RWPE2 (cell line): Measurements from ENCODE around the gene CLEC4D.

Source experiments
- ATAC-seq: fragments of 200-7000 bp; cut with Tn5 transposase; 3 replicates; pipeline ENCODE4 v1.9.1; 2021; ENCODE audit warnings: low read depth
- DNase-seq: peaks from one replicate; pipeline ENCODE4 v3.0.0-alpha.2; 2020; ENCODE audit warnings: low spot score
- H3K27ac ChIP-seq: fragments of 450-650 bp; 2 replicates; pipeline ENCODE4 v1.5.1; 2017; ENCODE audit warnings: mild to moderate bottlenecking; ENCODE audit not compliant: poor library complexity, severe bottlenecking
- H3K27me3 ChIP-seq: fragments of 250-450 bp; sonication (Bioruptor Pico); 2 replicates; pipeline ENCODE4 v1.5.1; 2021; ENCODE audit warnings: mild to moderate bottlenecking, moderate library complexity; ENCODE audit not compliant: insufficient read depth, poor library complexity, severe bottlenecking
- H3K36me3 ChIP-seq: fragments of 250-450 bp; sonication (Bioruptor Pico); 2 replicates; pipeline ENCODE4 v1.5.1; 2020; ENCODE audit warnings: low read depth, mild to moderate bottlenecking, moderate library complexity
- H3K4me1 ChIP-seq: fragments of 250-450 bp; sonication (Bioruptor Pico); 2 replicates; pipeline ENCODE4 v1.5.1; 2021; ENCODE audit warnings: mild to moderate bottlenecking, moderate library complexity; ENCODE audit not compliant: insufficient read depth, poor library complexity, severe bottlenecking
- H3K4me3 ChIP-seq: fragments of 250-450 bp; sonication (Bioruptor Pico); 2 replicates; pipeline ENCODE4 v1.5.1; 2021; ENCODE audit warnings: mild to moderate bottlenecking, moderate library complexity; ENCODE audit not compliant: severe bottlenecking
- H3K9me3 ChIP-seq: fragments of 250-450 bp; sonication (Bioruptor Pico); 2 replicates; pipeline ENCODE4 v1.5.1; 2021; ENCODE audit warnings: mild to moderate bottlenecking, moderate library complexity; ENCODE audit not compliant: severe bottlenecking
- CTCF ChIP-seq: fragments of 450-650 bp; IDR thresholded peaks from one replicate; pipeline ENCODE4 v1.5.1; 2017; ENCODE audit warnings: mild to moderate bottlenecking, moderate library complexity; ENCODE audit not compliant: poor library complexity, severe bottlenecking

The CLEC4D gene

DNA sequence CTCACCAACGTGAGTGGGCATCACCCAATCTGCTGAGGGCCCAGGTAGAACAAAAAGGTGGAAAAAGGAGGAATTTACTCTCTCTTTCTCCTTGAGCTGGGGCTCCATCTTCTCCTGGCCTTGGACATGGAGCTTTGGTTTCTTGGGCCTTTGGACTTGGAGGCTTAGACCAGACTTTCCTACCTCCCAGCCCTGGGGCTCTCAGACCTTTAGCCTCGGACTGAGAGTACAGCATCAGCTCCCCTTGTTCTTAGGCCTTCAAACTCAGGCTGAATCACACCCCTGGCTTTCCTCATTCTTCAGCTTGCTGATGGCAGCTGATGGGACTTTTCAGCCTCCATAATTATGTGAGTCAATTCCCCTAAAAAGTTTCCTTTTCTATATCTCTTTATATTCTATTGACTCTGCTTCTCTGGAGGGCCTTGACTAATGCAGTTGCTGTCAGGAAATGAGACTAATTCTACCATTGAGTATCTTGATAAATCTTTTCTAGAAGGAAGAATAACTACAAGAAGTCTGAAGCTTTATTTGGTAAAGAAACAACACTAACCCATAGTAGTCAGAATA lies 43.3 kb downstream of the CLEC4D start:
- H3K36me3 ChIP-seq, result no peaks in the 10 kb centered on the region
- no peaks in the 10 kb centered on the region for H3K4me1 ChIP-seq
- no peaks in the 10 kb centered on the region for H3K27me3 ChIP-seq
- H3K4me3 ChIP-seq, result no peak overlapping the region
- no peak overlapping the region for H3K27ac ChIP-seq
- H3K9me3 ChIP-seq, result no peaks in the 10 kb centered on the region
- ATAC-seq (no peak), DNase-seq (no peak)
- TF ChIP-seq CTCF, result no peak

DNA sequence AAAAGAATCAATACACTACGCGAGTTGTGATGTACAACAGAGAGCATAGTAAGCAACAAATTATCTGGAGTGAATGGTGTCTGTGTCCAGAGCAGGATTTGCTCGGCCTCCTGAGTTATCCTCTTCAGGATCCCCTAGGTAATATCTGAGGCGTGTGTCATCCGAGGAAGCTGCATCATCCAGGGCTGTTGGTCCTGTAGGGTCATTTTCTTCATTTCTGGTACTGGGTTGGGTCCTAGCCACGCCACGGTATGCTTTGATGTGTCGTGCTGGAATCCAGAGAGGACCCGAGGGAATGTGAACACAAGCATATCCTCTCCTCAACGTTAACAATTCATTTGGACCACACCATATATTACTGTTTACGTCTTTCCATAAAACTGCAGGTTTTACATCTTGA lies 46.4 kb downstream of the CLEC4D start:
- Histone ChIP-seq H3K27me3 (no peaks in the 10 kb centered on the region), H3K36me3 (no peaks in the 10 kb centered on the region), H3K4me3 (no peak overlapping the region), H3K9me3 (no peaks in the 10 kb centered on the region), H3K4me1 (no peaks in the 10 kb centered on the region), H3K27ac (no peak overlapping the region)
- no peak for TF ChIP-seq CTCF
- no peak for ATAC-seq
- no peak for DNase-seq

DNA sequence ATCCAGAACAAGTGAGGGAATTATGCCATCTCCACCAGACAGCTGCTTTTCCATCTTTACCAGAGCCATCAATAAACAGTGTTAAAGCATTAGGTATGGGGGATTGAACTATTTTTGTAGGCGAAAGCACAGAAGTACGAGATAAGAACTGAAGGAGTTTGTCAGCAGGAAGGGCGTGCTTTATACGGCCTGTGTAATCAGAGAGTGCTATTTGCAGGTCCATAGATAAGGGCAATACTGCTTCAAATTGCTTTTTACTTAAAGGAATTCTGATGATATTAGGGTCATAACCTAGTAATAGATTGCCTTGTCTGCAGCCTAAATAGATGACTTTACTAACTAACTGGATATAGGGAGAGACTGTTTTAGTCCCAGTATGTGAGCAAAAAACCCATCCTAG lies 47.7 kb downstream of the CLEC4D start:
- no peak overlapping the region for H3K4me3 ChIP-seq
- no peak overlapping the region for H3K27ac ChIP-seq
- H3K27me3 ChIP-seq, result no peaks in the 10 kb centered on the region
- no peaks in the 10 kb centered on the region for H3K9me3 ChIP-seq
- DNase-seq, result no peak
- no peak for TF ChIP-seq CTCF
- ATAC-seq, result no peak
- no peaks in the 10 kb centered on the region for H3K4me1 ChIP-seq
- H3K36me3 ChIP-seq, result no peaks in the 10 kb centered on the region

DNA sequence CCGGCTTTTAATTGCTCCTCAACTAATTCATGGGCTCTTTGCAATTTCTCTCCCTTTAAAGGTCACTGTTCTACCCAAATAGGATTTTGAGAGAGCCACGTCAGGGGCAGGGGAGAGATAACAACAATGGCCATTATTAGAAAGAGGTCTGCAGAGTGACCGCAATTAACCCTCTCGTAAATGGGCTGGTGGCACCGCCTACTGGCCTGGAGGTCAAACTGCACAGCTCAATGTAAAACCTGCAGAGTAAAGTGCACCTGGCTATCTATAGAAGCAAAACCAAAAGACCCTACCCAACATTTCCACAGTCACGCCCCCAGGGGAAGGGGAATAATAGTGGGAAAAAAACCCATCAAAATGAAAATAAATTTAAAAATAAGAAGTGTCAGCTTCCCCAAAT lies 49.0 kb downstream of the CLEC4D start:
- H3K4me3 ChIP-seq, result no peak overlapping the region
- no peaks in the 10 kb centered on the region for H3K4me1 ChIP-seq
- ATAC-seq (no peak), DNase-seq (no peak)
- H3K9me3 ChIP-seq, result no peaks in the 10 kb centered on the region
- H3K27ac ChIP-seq, result no peak overlapping the region
- H3K27me3 ChIP-seq, result no peaks in the 10 kb centered on the region
- TF ChIP-seq CTCF, result no peak
- H3K36me3 ChIP-seq, result no peaks in the 10 kb centered on the region

- no peak for DNase-seq
- H3K36me3 ChIP-seq, result no peaks in the 10 kb centered on the region
- no peak for ATAC-seq
- no peaks in the 10 kb centered on the region for H3K4me1 ChIP-seq
- H3K27me3 ChIP-seq, result no peaks in the 10 kb centered on the region
- H3K4me3 ChIP-seq, result no peak overlapping the region
- no peak overlapping the region for H3K27ac ChIP-seq
- H3K9me3 ChIP-seq, result no peaks in the 10 kb centered on the region
- TF ChIP-seq CTCF, result no peak
These were observed 50.1 kb downstream of the CLEC4D start for GRCh38 chr12:8563356-8563755.
